Measurements from ENCODE around the gene THBS1.

Gene THBS1

GRCh38 chr15:39574427-39574826, 6.5 kb upstream of the THBS1 start:
- no peak overlapping the region for H3K4me3 ChIP-seq (replicated peaks; ENCODE audit: insufficient read depth, low read length)
- TF ChIP-seq GABPA (IDR thresholded peaks at IDR 0.05; ENCODE audit: low read depth) (no peak), SPI1 (IDR thresholded peaks at IDR 0.05; ENCODE audit: borderline replicate concordance, low read depth) (no peak), POLR2AphosphoS5 (IDR thresholded peaks at IDR 0.05; ENCODE audit: low read depth) (no peak), CTCF (IDR thresholded peaks at IDR 0.05; ENCODE audit: insufficient read depth, low read length) (no peak), REST (IDR thresholded peaks at IDR 0.05; ENCODE audit: insufficient replicate concordance, low read depth) (no peak)
- H3K27me3 ChIP-seq (ENCODE audit: insufficient read depth, poor library complexity, severe bottlenecking), result no peaks in the 10 kb centered on the region
- H3K27ac ChIP-seq (replicated peaks), result no peak overlapping the region
- no peak for DNase-seq (ENCODE audit: low read depth in 1 of 2, low spot score in 1 of 2)

- Histone ChIP-seq H3K27ac (replicated peaks) (no peak overlapping the region), H3K27me3 (ENCODE audit: insufficient read depth, poor library complexity, severe bottlenecking) (no peaks in the 10 kb centered on the region), H3K4me3 (replicated peaks; ENCODE audit: insufficient read depth, low read length) (no peak overlapping the region)
- TF ChIP-seq REST (IDR thresholded peaks at IDR 0.05; ENCODE audit: insufficient replicate concordance, low read depth) (no peak), SPI1 (IDR thresholded peaks at IDR 0.05; ENCODE audit: borderline replicate concordance, low read depth) (no peak), GABPA (IDR thresholded peaks at IDR 0.05; ENCODE audit: low read depth) (no peak), POLR2AphosphoS5 (IDR thresholded peaks at IDR 0.05; ENCODE audit: low read depth) (no peak), CTCF (IDR thresholded peaks at IDR 0.05; ENCODE audit: insufficient read depth, low read length) (no peak)
- DNase-seq (ENCODE audit: low read depth in 1 of 2, low spot score in 1 of 2), result no peak
Observed at GRCh38 chr15:39575180-39575579, 5.7 kb upstream of the THBS1 start.

GRCh38 chr15:39578851-39579486, 1.9 kb upstream of the THBS1 start:
- H3K27me3 ChIP-seq (ENCODE audit: insufficient read depth, poor library complexity, severe bottlenecking), result peaks cover 12% of the 10 kb centered on the region
- no peak overlapping the region for H3K27ac ChIP-seq (replicated peaks)
- no peak for DNase-seq (ENCODE audit: low read depth in 1 of 2, low spot score in 1 of 2)
- no peak overlapping the region for H3K4me3 ChIP-seq (replicated peaks; ENCODE audit: insufficient read depth, low read length)
- TF ChIP-seq GABPA (IDR thresholded peaks at IDR 0.05; ENCODE audit: low read depth), result no peak
- no peak for TF ChIP-seq CTCF (IDR thresholded peaks at IDR 0.05; ENCODE audit: insufficient read depth, low read length)
- TF ChIP-seq POLR2AphosphoS5 (IDR thresholded peaks at IDR 0.05; ENCODE audit: low read depth), result no peak
- TF ChIP-seq REST (IDR thresholded peaks at IDR 0.05; ENCODE audit: insufficient replicate concordance, low read depth), result no peak
- no peak for TF ChIP-seq SPI1 (IDR thresholded peaks at IDR 0.05; ENCODE audit: borderline replicate concordance, low read depth)

All from HL-60 (cell line).